IMR-90 (cell line): ENCODE results near the gene NCAPG2. TPM values are rescaled to one million over a fixed set of nuclear protein-coding genes. Genes with fewer than 3 reads are reported as not detected.

ENCODE experiments used
- ATAC-seq: fragments of 200-7000 bp; cut with Tn5 transposase; 2 replicates; pipeline ENCODE4 v1.9.1; 2020; ENCODE audit warnings: low read depth, mild to moderate bottlenecking, moderate library complexity
- BruUV-seq: library from RNA; stranded (reverse); fragments of 400-500 nt; replicated peaks from 2 replicates; lab custom pipeline; 2021; lab: Mats Ljungman, UMichigan
- CTCF ChIA-PET: fragments of 300-600 bp; formaldehyde crosslinking; extraction: SDS; loops from one replicate; lab custom pipeline; 2021; ENCODE audit warnings: antibody characterized with exemption; lab: Yijun Ruan, JAX
- POLR2A ChIA-PET: fragments of 300-600 bp; sonication (Branson Sonifier 250); formaldehyde crosslinking; loops from one replicate; lab custom pipeline; 2022; ENCODE audit warnings: antibody characterized with exemption; ENCODE audit not compliant: unreplicated experiment; lab: Charles Lee
- DNase-seq: peaks from one replicate; pipeline ENCODE4 v3.0.0; 2013
- H2AFZ ChIP-seq: replicated peaks from 2 replicates; pipeline ENCODE3; 2013; ENCODE audit warnings: low read length, mild to moderate bottlenecking; ENCODE audit not compliant: poor library complexity
- H2AK5ac ChIP-seq: 2 replicates; pipeline ENCODE4 v1.6.1; 2013; ENCODE audit warnings: low read depth, low read length, inconsistent platforms
- H2AK9ac ChIP-seq: replicated peaks from 2 replicates; pipeline ENCODE3; 2013; ENCODE audit warnings: mild to moderate bottlenecking, low read depth, low read length, moderate library complexity; ENCODE audit not compliant: poor library complexity
- H2BK120ac ChIP-seq: 2 replicates; pipeline ENCODE4 v1.6.1; 2013; ENCODE audit warnings: low read depth, low read length, inconsistent platforms
- H2BK15ac ChIP-seq: 3 replicates; pipeline ENCODE4 v1.6.1; 2013; ENCODE audit warnings: low read depth, low read length, inconsistent platforms
- H2BK20ac ChIP-seq: 2 replicates; pipeline ENCODE4 v1.6.1; 2013; ENCODE audit warnings: low read depth, mild to moderate bottlenecking, inconsistent platforms, low read length, moderate library complexity
- H2BK5ac ChIP-seq: 2 replicates; pipeline ENCODE4 v1.6.1; 2013; ENCODE audit warnings: mild to moderate bottlenecking, low read depth, low read length, inconsistent platforms; ENCODE audit not compliant: poor library complexity, severe bottlenecking
- H3K14ac ChIP-seq: replicated peaks from 2 replicates; pipeline ENCODE4 v1.6.1; 2013; ENCODE audit warnings: low read depth, low read length, inconsistent platforms
- H3K18ac ChIP-seq: 2 replicates; pipeline ENCODE4 v1.6.1; 2013; ENCODE audit warnings: low read depth, low read length, control low read depth
- H3K23ac ChIP-seq: 2 replicates; pipeline ENCODE4 v1.6.1; 2013; ENCODE audit warnings: low read depth, low read length, inconsistent platforms
- H3K27ac ChIP-seq: 2 replicates; pipeline ENCODE4 v1.5.1; 2013; ENCODE audit warnings: mild to moderate bottlenecking, control low read depth, low read length; ENCODE audit not compliant: insufficient read depth
- H3K27me3 ChIP-seq: 2 replicates; pipeline ENCODE4 v1.6.1; 2013; ENCODE audit warnings: low read length; ENCODE audit not compliant: control insufficient read depth, insufficient read depth
- H3K36me3 ChIP-seq: 2 replicates; pipeline ENCODE4 v1.6.1; 2013; ENCODE audit warnings: low read length, mixed read lengths; ENCODE audit not compliant: control insufficient read depth, insufficient read depth
- H3K4ac ChIP-seq: 2 replicates; pipeline ENCODE4 v1.6.1; 2013; ENCODE audit warnings: low read depth, low read length, inconsistent platforms
- H3K4me1 ChIP-seq: 2 replicates; pipeline ENCODE4 v1.6.1; 2013; ENCODE audit warnings: low read length, mixed read lengths; ENCODE audit not compliant: control insufficient read depth, insufficient read depth
- H3K4me2 ChIP-seq: 2 replicates; pipeline ENCODE4 v1.6.1; 2013; ENCODE audit warnings: low read depth, mild to moderate bottlenecking, control low read depth, low read length, moderate library complexity
- H3K4me3 ChIP-seq: 2 replicates; pipeline ENCODE4 v1.5.1; 2013; ENCODE audit warnings: low read depth, mild to moderate bottlenecking, control low read depth, low read length, moderate library complexity; ENCODE audit not compliant: insufficient read depth
- H3K56ac ChIP-seq: 2 replicates; pipeline ENCODE4 v1.6.1; 2013; ENCODE audit warnings: low read length, inconsistent platforms; ENCODE audit not compliant: insufficient read depth; ENCODE audit errors: extremely low read depth
- H3K79me1 ChIP-seq, 2 experiments: 2 replicates each; pipeline ENCODE4 v1.6.1; 2013; ENCODE audit warnings: low read length in 2 of 2, inconsistent platforms in 1 of 2, low read depth in 1 of 2
- H3K9ac ChIP-seq: 2 replicates; pipeline ENCODE4 v1.6.1; 2013; ENCODE audit warnings: low read depth, low read length, control low read depth
- H3K9me1 ChIP-seq: 2 replicates; pipeline ENCODE4 v1.6.1; 2013; ENCODE audit warnings: low read length, inconsistent platforms; ENCODE audit not compliant: insufficient read depth
- H3K9me3 ChIP-seq: 2 replicates; pipeline ENCODE4 v1.6.1; 2013; ENCODE audit warnings: low read length; ENCODE audit not compliant: control insufficient read depth, insufficient read depth
- H4K20me1 ChIP-seq: 2 replicates; pipeline ENCODE4 v1.6.1; 2013; ENCODE audit warnings: low read length, inconsistent platforms; ENCODE audit not compliant: insufficient read depth
- H4K5ac ChIP-seq: 2 replicates; pipeline ENCODE4 v1.6.1; 2013; ENCODE audit warnings: mild to moderate bottlenecking, low read depth, low read length, control low read depth
- H4K8ac ChIP-seq, 2 experiments: 2 replicates each; pipeline ENCODE4 v1.6.1; 2013; ENCODE audit warnings: low read depth in 2 of 2, low read length in 2 of 2, control low read depth in 1 of 2, inconsistent platforms in 1 of 2
- H4K91ac ChIP-seq: 2 replicates; pipeline ENCODE4 v1.6.1; 2013; ENCODE audit warnings: low read depth, low read length, inconsistent platforms; ENCODE audit not compliant: insufficient read depth
- BHLHE40 ChIP-seq: fragments of 150-350 bp; IDR thresholded peaks from 2 replicates; pipeline ENCODE4 v1.6.1; 2016; ENCODE audit warnings: mild to moderate bottlenecking, low read depth, low read length
- CEBPB ChIP-seq: IDR thresholded peaks from 2 replicates; pipeline ENCODE4 v1.6.1; 2012; ENCODE audit warnings: low read depth, low read length, improper control_type of control experiment
- CHD1 ChIP-seq: IDR thresholded peaks from 2 replicates; pipeline ENCODE4 v1.6.1; 2012; ENCODE audit warnings: low read depth, low read length, improper control_type of control experiment
- CTCF ChIP-seq: conservative IDR thresholded peaks from 2 replicates; pipeline ENCODE4 v1.5.1; 2012; ENCODE audit warnings: mild to moderate bottlenecking, low read depth, low read length, improper control_type of control experiment
- FOS ChIP-seq: fragments of 150-350 bp; IDR thresholded peaks from 2 replicates; pipeline ENCODE4 v1.6.1; 2016; ENCODE audit warnings: low read depth, low read length
- MAFK ChIP-seq: IDR thresholded peaks from 2 replicates; pipeline ENCODE4 v1.6.1; 2012; ENCODE audit warnings: low read depth, low read length, improper control_type of control experiment
- MAZ ChIP-seq: IDR thresholded peaks from 2 replicates; pipeline ENCODE4 v1.6.1; 2012; ENCODE audit warnings: low read depth, mild to moderate bottlenecking, low read length, improper control_type of control experiment, moderate library complexity, borderline replicate concordance
- MXI1 ChIP-seq: IDR thresholded peaks from 2 replicates; pipeline ENCODE4 v1.6.1; 2012; ENCODE audit warnings: low read depth, mild to moderate bottlenecking, low read length, moderate library complexity, borderline replicate concordance
- NFE2L2 ChIP-seq: fragments of 150-350 bp; IDR thresholded peaks from 2 replicates; pipeline ENCODE4 v1.6.1; 2016; ENCODE audit warnings: low read depth, mild to moderate bottlenecking, low read length
- RCOR1 ChIP-seq: IDR thresholded peaks from 2 replicates; pipeline ENCODE4 v1.6.1; 2012; ENCODE audit warnings: mild to moderate bottlenecking, low read length, improper control_type of control experiment; ENCODE audit not compliant: insufficient replicate concordance
- SMC3 ChIP-seq: fragments of 150-350 bp; IDR thresholded peaks from 2 replicates; pipeline ENCODE4 v1.6.1; 2016; ENCODE audit warnings: low read depth, mild to moderate bottlenecking, antibody characterized with exemption, low read length, moderate library complexity
- WGBS, 2 experiments: methylation state at CpG; one replicate each; pipeline versions ENCODE4 v1.1.5 to v1.1.7; 2013; ENCODE audit warnings: missing lambda C conversion rate in 2 of 2; ENCODE audit not compliant: insufficient read length in 1 of 2; ENCODE audit errors: extremely low coverage in 2 of 2; 5-methylcytosine and 5-hydroxymethylcytosine counted together
- dilution Hi-C: fragments of 300-500 bp; cut with HindIII; formaldehyde crosslinking; loops from one replicate; pipeline ENCODE4 v1.14.3; 2018; ENCODE audit warnings: low sequenced_read_pairs; ENCODE audit not compliant: unreplicated experiment
- in situ Hi-C: fragments of 300-500 bp; cut with MboI; formaldehyde crosslinking; loops from 3 replicates; pipeline ENCODE4 v1.14.3; 2019; ENCODE audit warnings: low sequenced_read_pairs, inconsistent platforms, mixed read lengths
- intact Hi-C: fragments of 100-400 bp; cut with micrococcal nuclease; formaldehyde crosslinking; loops from 2 replicates; pipeline ENCODE4 v1.10.0; 2022
- polyA plus RNA-seq, 3 experiments: library from polyadenylated mRNA; depleted of rRNA; stranded (reverse); fragments of >200 nt; gene quantifications; 2 replicates each; pipeline ENCODE4 v1.2.3, GENCODE V29; 2012; ENCODE audit warnings: low replicate concordance in 1 of 3
- total RNA-seq: library from RNA; depleted of rRNA; stranded (reverse); fragments of >200 nt; gene quantifications from 2 replicates; pipeline ENCODE4 v1.2.3, GENCODE V29; 2012

The NCAPG2 gene
- total and polyA plus RNA-seq, 2 of the 4 experiments (the other 2 are of a cell fraction), result 25.6 to 25.8 TPM

GRCh38 chr7:158748335-158748734 is 43.7 kb upstream of the NCAPG2 start:
- Histone ChIP-seq H2BK15ac (no peak overlapping the region), H3K4me2 (no peak overlapping the region), H3K4ac (no peak overlapping the region), H3K18ac (no peak overlapping the region), H3K79me1 (no peaks in the 10 kb centered on the region; a peak in 2 of 4 replicates), H3K9me1 (no peaks in the 10 kb centered on the region), H4K5ac (no peak overlapping the region), H2AFZ (no peak overlapping the region), H3K56ac (no peak overlapping the region), H4K91ac (no peak overlapping the region), H3K4me3 (no peak overlapping the region), H2AK5ac (no peak overlapping the region), H3K27me3 (no peaks in the 10 kb centered on the region), H3K27ac (no peak overlapping the region), H3K23ac (no peak overlapping the region), H4K8ac (no peak overlapping the region), H3K9ac (no peak overlapping the region), H2BK5ac (no peak overlapping the region), H2AK9ac (no peak overlapping the region), H3K9me3 (no peaks in the 10 kb centered on the region), H2BK20ac (no peak overlapping the region), H3K4me1 (no peaks in the 10 kb centered on the region), H3K36me3 (peaks cover 32% of the 10 kb centered on the region), H3K14ac (no peak overlapping the region), H2BK120ac (no peak overlapping the region), H4K20me1 (no peaks in the 10 kb centered on the region; the same call in 1 of the 2 replicates)
- ATAC-seq, result no peak
- no peak for DNase-seq
- dilution Hi-C loops, result no loop called here
- 88% methylated on average over 6 of the region's 10 CpGs; no CpG with 5 or more reads in 1 of the 2 experiments for WGBS, 2 experiments
- POLR2A ChIA-PET, result no interaction called here
- intact Hi-C loops, result no loop called here
- TF ChIP-seq NFE2L2 (no peak), SMC3 (no peak), CTCF (no peak), MXI1 (no peak), RCOR1 (no peak), FOS (no peak), MAZ (no peak), BHLHE40 (no peak), CHD1 (no peak), MAFK (no peak), CEBPB (no peak)
- CTCF ChIA-PET, result interaction anchor here (0.9 kb wide), 1 partner anchor 21 kb away, joined by 3 read pairs; no protein-coding TSS in a partner anchor
- BruUV-seq, result no TSS peak
- in situ Hi-C loops, result no loop called here
